ENCODE results near the gene VWA3B. TPM values are rescaled to one million over a fixed set of nuclear protein-coding genes. Genes with fewer than 3 reads are reported as not detected.

Gene VWA3B
- total and polyA plus RNA-seq, 2 donors (not counting 3 experiments of a cell fraction or from before 2014, with no cell fraction given): not detected

DNA sequence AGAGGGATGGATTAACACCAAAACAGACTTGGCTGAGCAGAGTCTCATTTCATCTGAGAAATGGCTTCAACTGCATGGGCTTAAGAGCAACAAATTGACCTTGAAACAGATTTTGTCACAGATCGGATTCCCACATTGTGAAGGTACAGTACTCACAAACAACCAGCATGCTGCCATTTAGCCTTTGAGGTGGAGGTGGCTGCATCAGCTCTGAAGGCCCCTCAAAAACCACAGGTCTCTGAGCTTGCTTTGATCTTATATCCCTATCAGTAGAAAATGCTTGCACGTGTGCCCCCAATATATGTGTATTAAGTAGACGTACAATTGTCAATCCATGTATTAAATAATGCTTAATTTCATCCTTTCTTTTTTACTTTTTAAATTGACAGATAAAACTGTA lies 6.2 kb downstream of the VWA3B start:
- H3K27ac ChIP-seq (ENCODE audit: insufficient read depth, low read depth, low read length): no peak overlapping the region
- FAIRE-seq (no peak), DNase-seq (ENCODE audit: low read depth, low spot score) (no peak)
- no peak overlapping the region for H3K9ac ChIP-seq (replicated peaks; ENCODE audit: extremely low read depth, insufficient read depth, low read length)
- H4K20me1 ChIP-seq (replicated peaks; ENCODE audit: control insufficient read depth, extremely low read depth, insufficient read depth, low read length): no peaks in the 10 kb centered on the region
- ChIA-PET POLR2A (no interaction called here), CTCF (no interaction called here)
- no peaks in the 10 kb centered on the region for H3K9me3 ChIP-seq (replicated peaks; ENCODE audit: control insufficient read depth, insufficient read depth, low read length)
- H2AFZ ChIP-seq (ENCODE audit: low read depth, low read length): no peak overlapping the region
- intact Hi-C loops (cut with micrococcal nuclease) (no loop called here), dilution Hi-C loops (cut with MboI; ENCODE audit: extremely low pct_ligation_motif_present, low sequenced_read_pairs) (no loop called here)
- no peaks in the 10 kb centered on the region for H3K9me1 ChIP-seq (replicated peaks; ENCODE audit: control insufficient read depth, extremely low read depth, insufficient read depth, low read length)
- TF ChIP-seq, protein P1, sequence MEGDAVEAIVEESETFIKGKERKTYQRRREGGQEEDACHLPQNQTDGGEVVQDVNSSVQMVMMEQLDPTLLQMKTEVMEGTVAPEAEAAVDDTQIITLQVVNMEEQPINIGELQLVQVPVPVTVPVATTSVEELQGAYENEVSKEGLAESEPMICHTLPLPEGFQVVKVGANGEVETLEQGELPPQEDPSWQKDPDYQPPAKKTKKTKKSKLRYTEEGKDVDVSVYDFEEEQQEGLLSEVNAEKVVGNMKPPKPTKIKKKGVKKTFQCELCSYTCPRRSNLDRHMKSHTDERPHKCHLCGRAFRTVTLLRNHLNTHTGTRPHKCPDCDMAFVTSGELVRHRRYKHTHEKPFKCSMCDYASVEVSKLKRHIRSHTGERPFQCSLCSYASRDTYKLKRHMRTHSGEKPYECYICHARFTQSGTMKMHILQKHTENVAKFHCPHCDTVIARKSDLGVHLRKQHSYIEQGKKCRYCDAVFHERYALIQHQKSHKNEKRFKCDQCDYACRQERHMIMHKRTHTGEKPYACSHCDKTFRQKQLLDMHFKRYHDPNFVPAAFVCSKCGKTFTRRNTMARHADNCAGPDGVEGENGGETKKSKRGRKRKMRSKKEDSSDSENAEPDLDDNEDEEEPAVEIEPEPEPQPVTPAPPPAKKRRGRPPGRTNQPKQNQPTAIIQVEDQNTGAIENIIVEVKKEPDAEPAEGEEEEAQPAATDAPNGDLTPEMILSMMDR (IDR thresholded peaks at IDR 0.05; ENCODE audit: extremely low read depth in 1 of 2, insufficient read depth in 1 of 2, low read depth in 1 of 2, low read length in 2 of 2): no peak
- TF ChIP-seq GATA2 (IDR thresholded peaks at IDR 0.05; ENCODE audit: insufficient read depth, insufficient read length, low read depth, low read length) (no peak), MYC (IDR thresholded peaks at IDR 0.05; ENCODE audit: low read depth, low read length) (no peak), POLR2AphosphoS5 (IDR thresholded peaks at IDR 0.05; ENCODE audit: insufficient read depth, low read depth, low read length) (no peak)
- TF ChIP-seq, protein P2, sequence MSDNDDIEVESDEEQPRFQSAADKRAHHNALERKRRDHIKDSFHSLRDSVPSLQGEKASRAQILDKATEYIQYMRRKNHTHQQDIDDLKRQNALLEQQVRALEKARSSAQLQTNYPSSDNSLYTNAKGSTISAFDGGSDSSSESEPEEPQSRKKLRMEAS (IDR thresholded peaks at IDR 0.05; ENCODE audit: insufficient read depth, insufficient read length): no peak
- no peak overlapping the region for H3K4me3 ChIP-seq (replicated peaks in 1 of 3; ENCODE audit: insufficient read depth in 1 of 3, low read depth in 1 of 3, low read length in 3 of 3)
- H3K36me3 ChIP-seq (ENCODE audit: control insufficient read depth in 2 of 2, extremely low read depth in 1 of 2, insufficient read depth in 2 of 2, low read length in 2 of 2): no peaks in the 10 kb centered on the region
- no peaks in the 10 kb centered on the region for H3K79me2 ChIP-seq (ENCODE audit: control insufficient read depth, insufficient read depth, low read length)
- no TSS peak for BruUV-seq (replicated peaks)
- peaks cover 4 to 21% of the 10 kb centered on the region in 2 experiments for H3K27me3 ChIP-seq (ENCODE audit: control insufficient read depth in 2 of 2, insufficient read depth in 2 of 2, low read length in 2 of 2)
- no peak overlapping the region for H3K4me2 ChIP-seq (ENCODE audit: insufficient read depth, low read length)
- no peaks in the 10 kb centered on the region for H3K4me1 ChIP-seq (ENCODE audit: control insufficient read depth, extremely low read depth, insufficient read depth, low read length)

DNA sequence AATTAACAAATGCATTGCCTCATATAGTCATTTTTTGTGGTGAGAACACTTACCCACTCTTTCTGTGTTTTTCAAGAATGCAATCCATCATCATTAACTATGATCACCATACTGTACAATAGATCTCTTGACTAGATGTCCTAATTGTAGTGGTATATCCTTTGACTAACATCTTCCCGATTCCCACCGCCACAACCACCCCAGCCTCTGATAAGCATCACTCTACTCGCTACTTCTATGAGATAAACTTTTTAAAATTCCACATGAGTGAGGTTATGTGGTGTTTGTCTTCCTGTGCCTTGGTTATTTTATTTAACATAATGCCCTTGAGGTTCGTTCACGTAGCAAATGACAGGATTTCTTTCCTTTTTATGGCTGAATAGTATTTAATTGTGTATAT lies 6.6 kb downstream of the VWA3B start:
- no TSS peak for BruUV-seq (replicated peaks)
- Histone ChIP-seq H3K4me2 (ENCODE audit: insufficient read depth, low read length) (no peak overlapping the region), H3K79me2 (ENCODE audit: control insufficient read depth, insufficient read depth, low read length) (no peaks in the 10 kb centered on the region), H3K27ac (ENCODE audit: insufficient read depth, low read depth, low read length) (no peak overlapping the region), H3K9me1 (replicated peaks; ENCODE audit: control insufficient read depth, extremely low read depth, insufficient read depth, low read length) (no peaks in the 10 kb centered on the region), H3K4me1 (ENCODE audit: control insufficient read depth, extremely low read depth, insufficient read depth, low read length) (no peaks in the 10 kb centered on the region), H3K9ac (replicated peaks; ENCODE audit: extremely low read depth, insufficient read depth, low read length) (no peak overlapping the region), H4K20me1 (replicated peaks; ENCODE audit: control insufficient read depth, extremely low read depth, insufficient read depth, low read length) (no peaks in the 10 kb centered on the region), H3K4me3 (replicated peaks in 1 of 3; ENCODE audit: insufficient read depth in 1 of 3, low read depth in 1 of 3, low read length in 3 of 3) (no peak overlapping the region), H3K27me3 (ENCODE audit: control insufficient read depth in 2 of 2, insufficient read depth in 2 of 2, low read length in 2 of 2) (peaks cover 2 to 16% of the 10 kb centered on the region in 2 experiments), H3K9me3 (replicated peaks; ENCODE audit: control insufficient read depth, insufficient read depth, low read length) (no peaks in the 10 kb centered on the region), H3K36me3 (ENCODE audit: control insufficient read depth in 2 of 2, extremely low read depth in 1 of 2, insufficient read depth in 2 of 2, low read length in 2 of 2) (no peaks in the 10 kb centered on the region), H2AFZ (ENCODE audit: low read depth, low read length) (no peak overlapping the region)
- TF ChIP-seq POLR2A (IDR thresholded peaks at IDR 0.05; ENCODE audit: low read depth, low read length) (no peak), FOS (IDR thresholded peaks at IDR 0.05; ENCODE audit: borderline replicate concordance, insufficient read depth, low read length) (no peak), POLR2AphosphoS5 (IDR thresholded peaks at IDR 0.05; ENCODE audit: insufficient read depth, low read depth, low read length) (no peak), EZH2 (IDR thresholded peaks at IDR 0.05; ENCODE audit: borderline replicate concordance, low read depth, low read length, severe bottlenecking) (no peak), GATA2 (IDR thresholded peaks at IDR 0.05; ENCODE audit: insufficient read depth, insufficient read length, low read depth, low read length) (no peak), JUN (IDR thresholded peaks at IDR 0.05; ENCODE audit: borderline replicate concordance, insufficient read depth, insufficient read length, low read depth) (no peak), MYC (IDR thresholded peaks at IDR 0.05; ENCODE audit: low read depth, low read length) (no peak)
- TF ChIP-seq, protein P2 (IDR thresholded peaks at IDR 0.05; ENCODE audit: insufficient read depth, insufficient read length): no peak
- TF ChIP-seq, protein P1 (IDR thresholded peaks at IDR 0.05; ENCODE audit: extremely low read depth in 1 of 2, insufficient read depth in 1 of 2, low read depth in 1 of 2, low read length in 2 of 2): no peak
- FAIRE-seq: no peak
- DNase-seq (ENCODE audit: low read depth, low spot score): no peak
- dilution Hi-C loops (cut with MboI; ENCODE audit: extremely low pct_ligation_motif_present, low sequenced_read_pairs) (no loop called here), intact Hi-C loops (cut with micrococcal nuclease) (no loop called here)
- POLR2A ChIA-PET: no interaction called here
- CTCF ChIA-PET: no interaction called here

Data from endothelial cell of umbilical vein (primary cell).